Measurements from ENCODE around the gene SORBS2.

GRCh38 chr4:185773419-185773818, 38.6 kb downstream of the SORBS2 start:
- TF ChIP-seq POLR2A (IDR thresholded peaks at IDR 0.05): peak in 1 of 2 donors; percentile 50
- TF ChIP-seq, protein P1, sequence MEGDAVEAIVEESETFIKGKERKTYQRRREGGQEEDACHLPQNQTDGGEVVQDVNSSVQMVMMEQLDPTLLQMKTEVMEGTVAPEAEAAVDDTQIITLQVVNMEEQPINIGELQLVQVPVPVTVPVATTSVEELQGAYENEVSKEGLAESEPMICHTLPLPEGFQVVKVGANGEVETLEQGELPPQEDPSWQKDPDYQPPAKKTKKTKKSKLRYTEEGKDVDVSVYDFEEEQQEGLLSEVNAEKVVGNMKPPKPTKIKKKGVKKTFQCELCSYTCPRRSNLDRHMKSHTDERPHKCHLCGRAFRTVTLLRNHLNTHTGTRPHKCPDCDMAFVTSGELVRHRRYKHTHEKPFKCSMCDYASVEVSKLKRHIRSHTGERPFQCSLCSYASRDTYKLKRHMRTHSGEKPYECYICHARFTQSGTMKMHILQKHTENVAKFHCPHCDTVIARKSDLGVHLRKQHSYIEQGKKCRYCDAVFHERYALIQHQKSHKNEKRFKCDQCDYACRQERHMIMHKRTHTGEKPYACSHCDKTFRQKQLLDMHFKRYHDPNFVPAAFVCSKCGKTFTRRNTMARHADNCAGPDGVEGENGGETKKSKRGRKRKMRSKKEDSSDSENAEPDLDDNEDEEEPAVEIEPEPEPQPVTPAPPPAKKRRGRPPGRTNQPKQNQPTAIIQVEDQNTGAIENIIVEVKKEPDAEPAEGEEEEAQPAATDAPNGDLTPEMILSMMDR (IDR thresholded peaks at IDR 0.05): no peak

Measured in uterus (tissue), 2 donors.